Subcutaneous abdominal adipose tissue (tissue), 5 donors: ENCODE measurements around the gene BSPH1.
"Not testable (repeated sequence)": the region's sequence is repeated elsewhere in the genome, so short reads cannot be mapped to it uniquely, and the experiment has no call there.

Experiments used
- H3K27ac ChIP-seq: one replicate; pipeline ENCODE4 v1.7.0; 2013; ENCODE audit warnings: low read depth, mild to moderate bottlenecking, inconsistent platforms, low read length, moderate library complexity
- H3K27me3 ChIP-seq, 5 donors: one replicate each; pipeline ENCODE4 v1.7.0; 2013; ENCODE audit warnings: low read length in 5 of 5, inconsistent platforms in 1 of 5; ENCODE audit not compliant: control insufficient read depth in 5 of 5, insufficient read depth in 4 of 5
- H3K36me3 ChIP-seq, 5 donors: one replicate each; pipeline ENCODE4 v1.7.0; 2013; ENCODE audit warnings: low read length in 5 of 5; ENCODE audit not compliant: control insufficient read depth in 5 of 5, insufficient read depth in 5 of 5
- H3K4me1 ChIP-seq, 5 donors: one replicate each; pipeline ENCODE4 v1.7.0; 2013; ENCODE audit warnings: low read length in 5 of 5, mild to moderate bottlenecking in 3 of 5, moderate library complexity in 1 of 5; ENCODE audit not compliant: control insufficient read depth in 5 of 5, insufficient read depth in 5 of 5
- H3K4me3 ChIP-seq, 5 donors: one replicate each; pipeline ENCODE4 v1.7.0; 2013; ENCODE audit warnings: low read length in 5 of 5, low read depth in 1 of 5
- H3K9ac ChIP-seq, 5 donors: one replicate each; pipeline ENCODE4 v1.7.0; 2013; ENCODE audit warnings: low read length in 5 of 5, mild to moderate bottlenecking in 4 of 5, moderate library complexity in 3 of 5
- H3K9me3 ChIP-seq, 5 donors: one replicate each; pipeline ENCODE4 v1.7.0; 2013; ENCODE audit warnings: low read length in 5 of 5; ENCODE audit not compliant: control insufficient read depth in 5 of 5
- donor health status: healthy.
- donor health status: healthy.
- donor health status: healthy.
- donor health status: healthy.
- donor health status: healthy.

Gene BSPH1

GRCh38 chr19:47949852-47950521 is 42.0 kb downstream of the BSPH1 start:
- not testable (repeated sequence) for H3K27ac ChIP-seq

GRCh38 chr19:47928581-47928980 is 63.4 kb downstream of the BSPH1 start:
- not testable (repeated sequence) for H3K9ac ChIP-seq, H3K36me3 ChIP-seq, H3K4me1 ChIP-seq, H3K4me3 ChIP-seq, H3K27me3 ChIP-seq, H3K27ac ChIP-seq, H3K9me3 ChIP-seq

More at GRCh38 chr19:47949852-47950521, 42.0 kb downstream of the BSPH1 start:
- not testable (repeated sequence) for H3K9me3 ChIP-seq, H3K4me1 ChIP-seq, H3K27me3 ChIP-seq, H3K9ac ChIP-seq, H3K4me3 ChIP-seq, H3K36me3 ChIP-seq

- not testable (repeated sequence) for H3K36me3 ChIP-seq, H3K9ac ChIP-seq, H3K27me3 ChIP-seq, H3K4me1 ChIP-seq, H3K9me3 ChIP-seq, H3K27ac ChIP-seq, H3K4me3 ChIP-seq
These were observed 71.9 kb downstream of the BSPH1 start for GRCh38 chr19:47920107-47920506.
